NK-92 (cell line): ENCODE measurements around the gene OSBPL10.

Source experiments
- DNase-seq: peaks from one replicate; lab custom pipeline; 2025; ENCODE audit not compliant: unreplicated experiment; lab: John Stamatoyannopoulos, UW

Gene OSBPL10

GRCh38 chr3:31754575-31755278 is 226.3 kb downstream of the OSBPL10 start:
- DNase-seq: no peak

- no peak for DNase-seq
These were observed 228.0 kb downstream of the OSBPL10 start for GRCh38 chr3:31753050-31753425.

GRCh38 chr3:31752305-31753049 is 228.6 kb downstream of the OSBPL10 start:
- no peak for DNase-seq

- no peak for DNase-seq
These were observed 230.7 kb downstream of the OSBPL10 start for GRCh38 chr3:31750341-31750740.

GRCh38 chr3:31748933-31749295 is 232.1 kb downstream of the OSBPL10 start:
- no peak for DNase-seq

- no peak for DNase-seq
These were observed 232.7 kb downstream of the OSBPL10 start for GRCh38 chr3:31748281-31748932.

- no peak for DNase-seq
These were observed 233.3 kb downstream of the OSBPL10 start for GRCh38 chr3:31747785-31748184.

GRCh38 chr3:31744913-31745312 is 236.1 kb downstream of the OSBPL10 start:
- DNase-seq: no peak

- no peak for DNase-seq
These were observed 237.6 kb downstream of the OSBPL10 start for GRCh38 chr3:31743331-31744089.

- DNase-seq: no peak
These were observed 240.7 kb downstream of the OSBPL10 start for GRCh38 chr3:31740397-31740796.

GRCh38 chr3:31738412-31738811 is 242.7 kb downstream of the OSBPL10 start:
- DNase-seq: no peak

- DNase-seq: no peak
These were observed 245.4 kb downstream of the OSBPL10 start for GRCh38 chr3:31735667-31736066.

- no peak for DNase-seq
These were observed 247.8 kb downstream of the OSBPL10 start for GRCh38 chr3:31733234-31733667.

GRCh38 chr3:31732548-31732947 is 248.5 kb downstream of the OSBPL10 start:
- no peak for DNase-seq

GRCh38 chr3:31729573-31729972 is 251.5 kb downstream of the OSBPL10 start:
- no peak for DNase-seq

- no peak for DNase-seq
These were observed 252.0 kb downstream of the OSBPL10 start for GRCh38 chr3:31729082-31729481.

- DNase-seq: no peak
These were observed 252.7 kb downstream of the OSBPL10 start for GRCh38 chr3:31728403-31728802.

GRCh38 chr3:31725976-31726375 is 255.1 kb downstream of the OSBPL10 start:
- DNase-seq: no peak

- no peak for DNase-seq
These were observed 255.5 kb downstream of the OSBPL10 start for GRCh38 chr3:31725568-31725967.

GRCh38 chr3:31724651-31725050 is 256.4 kb downstream of the OSBPL10 start:
- DNase-seq: no peak

- DNase-seq: no peak
These were observed 256.9 kb downstream of the OSBPL10 start for GRCh38 chr3:31724116-31724515.
